Measurements from ENCODE around the gene EIPR1.

EIPR1 gene

GRCh38 chr2:3356799-3357198 lies 20.8 kb downstream of the EIPR1 start:
- Histone ChIP-seq H4K20me1 (ENCODE audit: low read depth, low read length) (no peaks in the 10 kb centered on the region; the same call in 1 of the 2 replicates), H3K9me2 (replicated peaks; ENCODE audit: insufficient read depth, low read length) (no peaks in the 10 kb centered on the region), H3K9ac (ENCODE audit: low read length) (no peak overlapping the region), H3K27ac (ENCODE audit: low read depth, low read length) (no peak overlapping the region), H3K4me3 (ENCODE audit: insufficient read depth, low read length, poor library complexity, severe bottlenecking) (no peak overlapping the region), H3F3A (ENCODE audit: insufficient read depth) (no peaks in the 10 kb centered on the region), H2AFZ (ENCODE audit: low read depth, low read length, severe bottlenecking) (no peak overlapping the region), H3K27me3 (ENCODE audit: low read length) (no peaks in the 10 kb centered on the region), H3K4me2 (ENCODE audit: low read depth, low read length, poor library complexity, severe bottlenecking) (no peak overlapping the region), H3K9me3 (ENCODE audit: insufficient read depth, low read length) (no peaks in the 10 kb centered on the region), H3K79me2 (ENCODE audit: insufficient read depth, low read length) (peaks cover 63% of the 10 kb centered on the region), H3K36me3 (ENCODE audit: low read length) (peaks cover 16% of the 10 kb centered on the region)
- no peak for TF ChIP-seq EZH2phosphoT487 (conservative IDR thresholded peaks at IDR 0.05; ENCODE audit: low read length)
- no peak for TF ChIP-seq CTCF (IDR thresholded peaks at IDR 0.05; ENCODE audit: insufficient read depth, low read length, poor library complexity, severe bottlenecking)

GRCh38 chr2:3355951-3356569 lies 21.6 kb downstream of the EIPR1 start:
- no peaks in the 10 kb centered on the region for H3K9me3 ChIP-seq (ENCODE audit: insufficient read depth, low read length)
- no peaks in the 10 kb centered on the region for H3K9me2 ChIP-seq (replicated peaks; ENCODE audit: insufficient read depth, low read length)
- TF ChIP-seq EZH2phosphoT487 (conservative IDR thresholded peaks at IDR 0.05; ENCODE audit: low read length), result no peak
- no peak for TF ChIP-seq CTCF (IDR thresholded peaks at IDR 0.05; ENCODE audit: insufficient read depth, low read length, poor library complexity, severe bottlenecking)
- no peak overlapping the region for H3K4me2 ChIP-seq (ENCODE audit: low read depth, low read length, poor library complexity, severe bottlenecking)
- H2AFZ ChIP-seq (ENCODE audit: low read depth, low read length, severe bottlenecking), result no peak overlapping the region
- H3K9ac ChIP-seq (ENCODE audit: low read length), result no peak overlapping the region
- peaks cover 16% of the 10 kb centered on the region for H3K36me3 ChIP-seq (ENCODE audit: low read length)
- peaks cover 58% of the 10 kb centered on the region for H3K79me2 ChIP-seq (ENCODE audit: insufficient read depth, low read length)
- H3K27me3 ChIP-seq (ENCODE audit: low read length), result no peaks in the 10 kb centered on the region
- no peak overlapping the region for H3K4me3 ChIP-seq (ENCODE audit: insufficient read depth, low read length, poor library complexity, severe bottlenecking)
- H3K27ac ChIP-seq (ENCODE audit: low read depth, low read length), result no peak overlapping the region
- no peaks in the 10 kb centered on the region; the same call in 1 of the 2 replicates for H4K20me1 ChIP-seq (ENCODE audit: low read depth, low read length)
- H3F3A ChIP-seq (ENCODE audit: insufficient read depth), result no peaks in the 10 kb centered on the region

GRCh38 chr2:3354986-3355385 lies 22.6 kb downstream of the EIPR1 start:
- Histone ChIP-seq H4K20me1 (ENCODE audit: low read depth, low read length) (no peaks in the 10 kb centered on the region; the same call in 1 of the 2 replicates), H3K9ac (ENCODE audit: low read length) (no peak overlapping the region), H3F3A (ENCODE audit: insufficient read depth) (no peaks in the 10 kb centered on the region), H3K79me2 (ENCODE audit: insufficient read depth, low read length) (peaks cover 48% of the 10 kb centered on the region), H3K4me2 (ENCODE audit: low read depth, low read length, poor library complexity, severe bottlenecking) (no peak overlapping the region), H3K36me3 (ENCODE audit: low read length) (peaks cover 16% of the 10 kb centered on the region), H2AFZ (ENCODE audit: low read depth, low read length, severe bottlenecking) (no peak overlapping the region), H3K27ac (ENCODE audit: low read depth, low read length) (no peak overlapping the region), H3K9me2 (replicated peaks; ENCODE audit: insufficient read depth, low read length) (no peaks in the 10 kb centered on the region), H3K4me3 (ENCODE audit: insufficient read depth, low read length, poor library complexity, severe bottlenecking) (no peak overlapping the region), H3K27me3 (ENCODE audit: low read length) (no peaks in the 10 kb centered on the region), H3K9me3 (ENCODE audit: insufficient read depth, low read length) (no peaks in the 10 kb centered on the region)
- TF ChIP-seq EZH2phosphoT487 (conservative IDR thresholded peaks at IDR 0.05; ENCODE audit: low read length) (no peak), CTCF (IDR thresholded peaks at IDR 0.05; ENCODE audit: insufficient read depth, low read length, poor library complexity, severe bottlenecking) (no peak)
